SK-N-SH (cell line): Measurements from ENCODE around the gene CYP27B1.

ENCODE experiments used
- EP300 ChIP-seq, 2 experiments: IDR thresholded peaks; 2 replicates each; pipeline versions ENCODE4 v1.4.0 to v1.6.1; 2012; ENCODE audit warnings: borderline replicate concordance in 1 of 2, low read depth in 1 of 2, low read length in 1 of 2
- POLR2AphosphoS5 ChIP-seq: IDR thresholded peaks from 2 replicates; pipeline ENCODE4 v1.6.1; 2012; ENCODE audit warnings: low read depth, low read length
- TF ChIP-seq, protein P1 (sequence below): fragments of 200-600 bp; sonication (generic); IDR thresholded peaks from 2 replicates; pipeline ENCODE4 v1.6.1; 2017; ENCODE audit warnings: antibody characterized with exemption, mild to moderate bottlenecking, moderate library complexity

DNA sequence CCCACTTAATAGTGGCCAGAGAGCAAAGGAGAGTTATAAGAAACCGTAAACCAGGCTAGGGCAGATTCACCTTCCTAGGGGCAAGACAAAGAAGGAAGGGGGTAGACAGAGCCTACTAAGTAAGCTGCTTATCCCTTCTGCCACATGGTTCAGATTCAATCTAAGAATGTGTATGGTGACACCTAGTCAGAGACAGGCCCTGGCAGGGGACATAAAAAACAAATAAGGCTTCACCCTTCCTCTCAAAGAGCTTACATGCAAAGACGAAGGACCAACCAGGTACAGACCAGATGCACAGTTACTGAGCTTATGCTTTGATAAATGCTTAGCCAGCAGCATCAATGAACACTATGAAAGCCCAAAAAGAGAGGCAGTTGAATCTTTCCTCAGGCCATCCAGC lies 4.4 kb downstream of the CYP27B1 start:
- TF ChIP-seq EP300 (IDR thresholded peaks at IDR 0.05; ENCODE audit: borderline replicate concordance in 1 of 2, low read depth in 1 of 2, low read length in 1 of 2), result no peak
- no peak for TF ChIP-seq POLR2AphosphoS5
- TF ChIP-seq, protein P1, sequence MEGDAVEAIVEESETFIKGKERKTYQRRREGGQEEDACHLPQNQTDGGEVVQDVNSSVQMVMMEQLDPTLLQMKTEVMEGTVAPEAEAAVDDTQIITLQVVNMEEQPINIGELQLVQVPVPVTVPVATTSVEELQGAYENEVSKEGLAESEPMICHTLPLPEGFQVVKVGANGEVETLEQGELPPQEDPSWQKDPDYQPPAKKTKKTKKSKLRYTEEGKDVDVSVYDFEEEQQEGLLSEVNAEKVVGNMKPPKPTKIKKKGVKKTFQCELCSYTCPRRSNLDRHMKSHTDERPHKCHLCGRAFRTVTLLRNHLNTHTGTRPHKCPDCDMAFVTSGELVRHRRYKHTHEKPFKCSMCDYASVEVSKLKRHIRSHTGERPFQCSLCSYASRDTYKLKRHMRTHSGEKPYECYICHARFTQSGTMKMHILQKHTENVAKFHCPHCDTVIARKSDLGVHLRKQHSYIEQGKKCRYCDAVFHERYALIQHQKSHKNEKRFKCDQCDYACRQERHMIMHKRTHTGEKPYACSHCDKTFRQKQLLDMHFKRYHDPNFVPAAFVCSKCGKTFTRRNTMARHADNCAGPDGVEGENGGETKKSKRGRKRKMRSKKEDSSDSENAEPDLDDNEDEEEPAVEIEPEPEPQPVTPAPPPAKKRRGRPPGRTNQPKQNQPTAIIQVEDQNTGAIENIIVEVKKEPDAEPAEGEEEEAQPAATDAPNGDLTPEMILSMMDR, result no peak
